ENCODE results near the gene SEH1L.

The SEH1L gene

DNA sequence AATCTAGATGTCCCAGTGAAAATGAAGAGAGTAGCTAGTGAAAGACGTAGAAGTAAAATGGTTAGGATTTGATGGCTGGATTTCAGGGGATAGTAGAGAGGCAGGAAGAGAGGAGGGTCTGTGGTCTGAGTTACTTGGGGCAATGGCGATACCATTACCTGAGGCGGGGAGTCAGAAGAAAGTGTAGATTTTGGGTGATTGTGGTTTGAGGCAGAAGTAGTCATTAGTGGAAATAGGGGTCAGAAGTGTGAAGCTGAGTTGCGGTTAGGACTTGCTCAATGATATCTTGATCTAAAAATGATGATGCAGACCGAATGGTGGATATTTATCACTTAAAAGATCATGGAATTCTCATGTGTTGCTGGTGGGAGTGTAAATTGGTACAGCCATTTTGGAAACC is 84.4 kb downstream of the SEH1L start:
- TF ChIP-seq, protein P1, sequence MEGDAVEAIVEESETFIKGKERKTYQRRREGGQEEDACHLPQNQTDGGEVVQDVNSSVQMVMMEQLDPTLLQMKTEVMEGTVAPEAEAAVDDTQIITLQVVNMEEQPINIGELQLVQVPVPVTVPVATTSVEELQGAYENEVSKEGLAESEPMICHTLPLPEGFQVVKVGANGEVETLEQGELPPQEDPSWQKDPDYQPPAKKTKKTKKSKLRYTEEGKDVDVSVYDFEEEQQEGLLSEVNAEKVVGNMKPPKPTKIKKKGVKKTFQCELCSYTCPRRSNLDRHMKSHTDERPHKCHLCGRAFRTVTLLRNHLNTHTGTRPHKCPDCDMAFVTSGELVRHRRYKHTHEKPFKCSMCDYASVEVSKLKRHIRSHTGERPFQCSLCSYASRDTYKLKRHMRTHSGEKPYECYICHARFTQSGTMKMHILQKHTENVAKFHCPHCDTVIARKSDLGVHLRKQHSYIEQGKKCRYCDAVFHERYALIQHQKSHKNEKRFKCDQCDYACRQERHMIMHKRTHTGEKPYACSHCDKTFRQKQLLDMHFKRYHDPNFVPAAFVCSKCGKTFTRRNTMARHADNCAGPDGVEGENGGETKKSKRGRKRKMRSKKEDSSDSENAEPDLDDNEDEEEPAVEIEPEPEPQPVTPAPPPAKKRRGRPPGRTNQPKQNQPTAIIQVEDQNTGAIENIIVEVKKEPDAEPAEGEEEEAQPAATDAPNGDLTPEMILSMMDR (IDR thresholded peaks at IDR 0.05; ENCODE audit: control extremely low read depth, extremely low read depth, low read depth, missing control alignments) = no peak
- CTCF ChIA-PET = no interaction called here
- POLR2A ChIA-PET = no interaction called here
- DNase-seq (ENCODE audit: extremely low spot score) = no peak

DNA sequence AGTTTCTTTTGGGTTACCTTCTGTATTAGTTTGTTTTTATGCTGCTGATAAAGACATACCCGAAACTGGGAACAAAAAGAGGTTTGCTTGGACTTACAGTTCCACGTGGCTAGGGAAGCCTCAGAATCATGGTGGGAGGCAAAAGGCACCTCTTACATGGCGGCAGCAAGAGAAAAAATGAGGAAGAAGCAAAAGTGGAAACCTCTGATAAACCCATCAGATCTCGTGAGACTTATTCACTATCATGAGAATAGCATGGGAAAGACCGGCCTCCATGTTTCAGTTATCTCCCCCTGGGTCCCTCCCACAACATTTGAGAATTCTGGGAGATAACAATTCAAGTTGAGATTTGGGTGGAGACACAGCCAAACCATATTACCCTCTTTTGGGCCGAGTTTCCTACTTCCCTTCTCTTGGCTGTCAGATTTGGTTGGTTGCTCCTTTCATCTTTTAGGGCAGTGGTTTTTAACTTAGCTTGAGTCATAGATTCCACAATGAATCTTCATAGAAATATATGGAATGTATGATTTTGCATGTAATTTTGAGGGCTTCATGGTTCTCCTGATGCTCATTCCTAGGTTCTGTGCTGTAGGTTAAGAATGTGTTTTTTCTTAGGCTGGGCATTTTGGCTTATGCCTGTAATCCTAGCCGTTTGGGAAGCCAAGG is 87.6 kb downstream of the SEH1L start:
- CTCF ChIA-PET = interaction anchor here (1.6 kb wide), 1 partner anchor 10 kb away, joined by 4 read pairs; no protein-coding TSS in a partner anchor
- POLR2A ChIA-PET = interaction anchor here (0.7 kb wide), 1 partner anchor 725 kb away, joined by 5 read pairs; no protein-coding TSS in a partner anchor
- TF ChIP-seq, protein P1 (IDR thresholded peaks at IDR 0.05; ENCODE audit: control extremely low read depth, extremely low read depth, low read depth, missing control alignments) = no peak
- no peak for DNase-seq (ENCODE audit: extremely low spot score)

DNA sequence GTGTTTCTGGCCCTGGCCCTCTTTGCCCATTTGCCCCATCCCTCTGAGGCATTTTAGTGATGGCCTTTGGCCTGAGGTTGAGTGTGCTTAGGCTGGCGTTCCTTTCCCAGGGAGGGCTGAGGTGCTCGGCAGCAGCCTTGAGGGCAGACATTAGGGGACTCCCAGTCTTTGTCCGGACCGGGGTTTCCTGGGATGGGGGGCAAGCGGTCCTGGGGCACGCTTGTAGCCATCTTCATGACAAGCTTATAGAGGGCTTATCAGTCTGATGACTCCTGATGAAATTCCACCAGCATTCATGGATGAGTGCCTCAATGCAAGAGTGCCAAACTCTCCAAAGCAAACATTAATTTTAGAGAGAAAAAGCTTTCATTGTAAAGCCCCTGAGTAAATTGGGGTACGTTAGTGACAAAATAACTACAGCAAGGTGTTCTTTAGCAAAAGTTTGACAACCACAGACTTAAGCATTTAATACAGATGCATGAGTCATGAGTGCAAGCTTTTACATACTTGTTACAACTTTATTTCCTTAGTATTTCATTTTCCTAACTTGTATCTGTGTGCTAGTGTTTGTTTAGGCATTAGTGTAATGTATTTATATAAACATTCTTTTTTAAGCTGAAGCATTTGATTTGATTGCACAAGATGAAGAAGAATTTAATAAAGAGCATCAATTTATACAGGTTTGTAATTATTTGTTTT is 89.0 kb downstream of the SEH1L start:
- ChIA-PET CTCF (interaction anchor here (0.7 to 1.6 kb wide), 5 partner anchors 8 to 61 kb away, joined by 3 to 4 read pairs (median 3); no protein-coding TSS in a partner anchor), POLR2A (no interaction called here)
- DNase-seq (ENCODE audit: extremely low spot score) = no peak
- TF ChIP-seq, protein P1 (IDR thresholded peaks at IDR 0.05; ENCODE audit: control extremely low read depth, extremely low read depth, low read depth, missing control alignments) = no peak
